GM12878 (cell line): ENCODE results near the gene ARHGAP15.

Experiments used
- CTCF ChIP-seq, 3 experiments: IDR thresholded peaks in 2 of 3; conservative IDR thresholded peaks in 1 of 3; 2 replicates each; pipeline ENCODE4 v1.5.1; 2011; ENCODE audit warnings: low read depth in 3 of 3, low read length in 3 of 3, mild to moderate bottlenecking in 3 of 3, control low read depth in 2 of 3, moderate library complexity in 2 of 3, inconsistent platforms in 1 of 3, mixed read lengths in 1 of 3; ENCODE audit not compliant: control insufficient read depth in 2 of 3, insufficient read depth in 1 of 3; ENCODE audit errors: extremely low read depth in 1 of 3
- EP300 ChIP-seq, 2 experiments: fragments of 150-350 bp in 1 of 2; IDR thresholded peaks; 2 replicates each; pipeline ENCODE4 v1.6.1; 2011 to 2012; ENCODE audit warnings: low read depth in 2 of 2, low read length in 2 of 2, borderline replicate concordance in 1 of 2, improper control_type of control experiment in 1 of 2, inconsistent platforms in 1 of 2; ENCODE audit not compliant: control insufficient read depth in 1 of 2
- EZH2 ChIP-seq: IDR thresholded peaks from 2 replicates; pipeline ENCODE4 v1.6.1; 2012; ENCODE audit warnings: low read depth, mild to moderate bottlenecking, control low read depth, inconsistent platforms, low read length, borderline replicate concordance; ENCODE audit not compliant: control insufficient read depth
- MXI1 ChIP-seq: fragments of 150-350 bp; IDR thresholded peaks from 2 replicates; pipeline ENCODE4 v1.6.1; 2011; ENCODE audit warnings: low read depth, mild to moderate bottlenecking, inconsistent platforms, low read length, improper control_type of control experiment
- MYC ChIP-seq: IDR thresholded peaks from 2 replicates; pipeline ENCODE4 v1.6.1; 2011; ENCODE audit warnings: mild to moderate bottlenecking, low read length, moderate library complexity, inconsistent platforms; ENCODE audit not compliant: insufficient read depth, insufficient replicate concordance, insufficient read length, severe bottlenecking
- PAX5 ChIP-seq: IDR thresholded peaks from 2 replicates; pipeline ENCODE4 v1.6.1; 2011; ENCODE audit warnings: low read depth, low read length, borderline replicate concordance
- POLR2A ChIP-seq: IDR thresholded peaks from 2 replicates; pipeline ENCODE4 v1.6.1; 2011; ENCODE audit warnings: low read depth, mild to moderate bottlenecking, low read length
- RCOR1 ChIP-seq: conservative IDR thresholded peaks from 2 replicates; pipeline ENCODE4 v1.6.1; 2012; ENCODE audit warnings: low read depth, low read length, improper control_type of control experiment
- TAF1 ChIP-seq: IDR thresholded peaks from 2 replicates; pipeline ENCODE4 v1.6.1; 2011; ENCODE audit warnings: mild to moderate bottlenecking, low read depth, low read length, borderline replicate concordance
- ZZZ3 ChIP-seq: IDR thresholded peaks from 2 replicates; pipeline ENCODE4 v1.6.1; 2011; ENCODE audit warnings: low read depth; ENCODE audit not compliant: control insufficient read depth, insufficient read length
- TF ChIP-seq, protein P1 (sequence below): IDR thresholded peaks from 2 replicates; pipeline ENCODE4 v1.6.1; 2012; ENCODE audit warnings: mild to moderate bottlenecking, low read depth, low read length

GRCh38 chr2:143652692-143653091 lies 523.5 kb downstream of the ARHGAP15 start:
- TF ChIP-seq CTCF (IDR thresholded peaks at IDR 0.05 in 2 of 3, conservative IDR thresholded peaks at IDR 0.05 in 1 of 3; ENCODE audit: control insufficient read depth in 2 of 3, extremely low read depth in 1 of 3, insufficient read depth in 1 of 3, low read depth in 3 of 3, low read length in 3 of 3) (no peak), PAX5 (no peak), MXI1 (no peak), RCOR1 (no peak), TAF1 (no peak), ZZZ3 (no peak), EZH2 (no peak), EP300 (IDR thresholded peaks at IDR 0.05; ENCODE audit: borderline replicate concordance in 1 of 2, control insufficient read depth in 1 of 2, low read depth in 2 of 2, low read length in 2 of 2) (no peak), POLR2A (no peak), MYC (no peak)
- TF ChIP-seq, protein P1, sequence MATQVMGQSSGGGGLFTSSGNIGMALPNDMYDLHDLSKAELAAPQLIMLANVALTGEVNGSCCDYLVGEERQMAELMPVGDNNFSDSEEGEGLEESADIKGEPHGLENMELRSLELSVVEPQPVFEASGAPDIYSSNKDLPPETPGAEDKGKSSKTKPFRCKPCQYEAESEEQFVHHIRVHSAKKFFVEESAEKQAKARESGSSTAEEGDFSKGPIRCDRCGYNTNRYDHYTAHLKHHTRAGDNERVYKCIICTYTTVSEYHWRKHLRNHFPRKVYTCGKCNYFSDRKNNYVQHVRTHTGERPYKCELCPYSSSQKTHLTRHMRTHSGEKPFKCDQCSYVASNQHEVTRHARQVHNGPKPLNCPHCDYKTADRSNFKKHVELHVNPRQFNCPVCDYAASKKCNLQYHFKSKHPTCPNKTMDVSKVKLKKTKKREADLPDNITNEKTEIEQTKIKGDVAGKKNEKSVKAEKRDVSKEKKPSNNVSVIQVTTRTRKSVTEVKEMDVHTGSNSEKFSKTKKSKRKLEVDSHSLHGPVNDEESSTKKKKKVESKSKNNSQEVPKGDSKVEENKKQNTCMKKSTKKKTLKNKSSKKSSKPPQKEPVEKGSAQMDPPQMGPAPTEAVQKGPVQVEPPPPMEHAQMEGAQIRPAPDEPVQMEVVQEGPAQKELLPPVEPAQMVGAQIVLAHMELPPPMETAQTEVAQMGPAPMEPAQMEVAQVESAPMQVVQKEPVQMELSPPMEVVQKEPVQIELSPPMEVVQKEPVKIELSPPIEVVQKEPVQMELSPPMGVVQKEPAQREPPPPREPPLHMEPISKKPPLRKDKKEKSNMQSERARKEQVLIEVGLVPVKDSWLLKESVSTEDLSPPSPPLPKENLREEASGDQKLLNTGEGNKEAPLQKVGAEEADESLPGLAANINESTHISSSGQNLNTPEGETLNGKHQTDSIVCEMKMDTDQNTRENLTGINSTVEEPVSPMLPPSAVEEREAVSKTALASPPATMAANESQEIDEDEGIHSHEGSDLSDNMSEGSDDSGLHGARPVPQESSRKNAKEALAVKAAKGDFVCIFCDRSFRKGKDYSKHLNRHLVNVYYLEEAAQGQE, result no peak
